Tibial nerve (tissue), 4 donors: ENCODE data around the gene SMAD9.

Source experiments
- EP300 ChIP-seq, 2 donors: sonication (generic); formaldehyde crosslinking; IDR thresholded peaks; one replicate each; pipeline ENCODE4 v1.6.1; 2017; ENCODE audit warnings: antibody characterized with exemption in 2 of 2, mild to moderate bottlenecking in 1 of 2
- TF ChIP-seq, protein P1 (sequence below), 5 experiments: fragments of 200-600 bp in 3 of 5; fragments of 450-650 bp in 2 of 5; sonication (generic) in 3 of 5; IDR thresholded peaks; one replicate each; pipeline ENCODE4 v1.5.1; 2016 to 2019; ENCODE audit warnings: antibody characterized with exemption in 5 of 5, mild to moderate bottlenecking in 3 of 5, moderate library complexity in 2 of 5

DNA sequence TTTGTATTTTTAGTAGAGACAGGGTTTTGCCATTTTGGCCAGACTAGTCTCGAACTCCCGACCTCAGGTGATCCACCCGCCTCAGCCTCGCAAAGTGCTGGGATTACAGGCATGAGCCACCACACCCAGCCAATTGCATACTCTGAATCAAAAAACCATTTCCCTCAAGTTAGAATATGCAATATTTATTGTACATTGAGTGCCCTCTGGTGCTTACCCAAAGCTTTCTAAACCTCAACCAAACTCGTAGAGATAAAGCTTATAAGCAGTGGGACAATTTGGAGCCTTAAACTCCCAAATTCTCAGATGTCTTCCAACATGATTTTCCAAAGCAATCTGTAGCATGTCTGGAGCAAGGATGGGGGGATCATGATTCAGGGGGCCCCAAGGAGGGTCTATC, 78.6 kb downstream of the SMAD9 start:
- TF ChIP-seq, protein P1, sequence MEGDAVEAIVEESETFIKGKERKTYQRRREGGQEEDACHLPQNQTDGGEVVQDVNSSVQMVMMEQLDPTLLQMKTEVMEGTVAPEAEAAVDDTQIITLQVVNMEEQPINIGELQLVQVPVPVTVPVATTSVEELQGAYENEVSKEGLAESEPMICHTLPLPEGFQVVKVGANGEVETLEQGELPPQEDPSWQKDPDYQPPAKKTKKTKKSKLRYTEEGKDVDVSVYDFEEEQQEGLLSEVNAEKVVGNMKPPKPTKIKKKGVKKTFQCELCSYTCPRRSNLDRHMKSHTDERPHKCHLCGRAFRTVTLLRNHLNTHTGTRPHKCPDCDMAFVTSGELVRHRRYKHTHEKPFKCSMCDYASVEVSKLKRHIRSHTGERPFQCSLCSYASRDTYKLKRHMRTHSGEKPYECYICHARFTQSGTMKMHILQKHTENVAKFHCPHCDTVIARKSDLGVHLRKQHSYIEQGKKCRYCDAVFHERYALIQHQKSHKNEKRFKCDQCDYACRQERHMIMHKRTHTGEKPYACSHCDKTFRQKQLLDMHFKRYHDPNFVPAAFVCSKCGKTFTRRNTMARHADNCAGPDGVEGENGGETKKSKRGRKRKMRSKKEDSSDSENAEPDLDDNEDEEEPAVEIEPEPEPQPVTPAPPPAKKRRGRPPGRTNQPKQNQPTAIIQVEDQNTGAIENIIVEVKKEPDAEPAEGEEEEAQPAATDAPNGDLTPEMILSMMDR (IDR thresholded peaks at IDR 0.05): no peak
- TF ChIP-seq EP300 (IDR thresholded peaks at IDR 0.05): no peak
